HG03097 (cell line): ENCODE measurements around the gene MLLT3.

ENCODE experiments used
- ATAC-seq: cut with Tn5 transposase; IDR thresholded peaks from one replicate; pipeline ENCODE4 v1.9.1; 2021; ENCODE audit not compliant: unreplicated experiment, low FRiP score

MLLT3 gene

DNA sequence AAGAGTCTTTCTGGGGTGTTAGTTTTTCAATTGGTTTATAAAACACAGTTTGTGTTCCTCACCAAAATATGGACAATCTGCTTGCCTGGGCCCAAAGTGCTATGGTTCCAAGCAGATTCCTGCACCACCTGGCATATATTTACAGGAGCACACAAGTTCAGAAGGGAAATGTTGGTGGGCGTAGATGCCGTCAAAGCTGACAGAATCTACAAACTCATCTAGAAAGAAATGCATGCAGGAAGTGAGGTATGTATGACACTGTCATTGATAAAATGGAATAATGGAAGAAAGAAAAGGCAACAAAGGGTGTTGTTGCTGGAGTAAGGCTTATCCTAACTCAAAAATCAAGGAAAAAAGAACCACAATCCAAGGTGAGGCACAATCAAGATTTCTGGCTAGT is 225.8 kb downstream of the MLLT3 start:
- ATAC-seq, result no peak

DNA sequence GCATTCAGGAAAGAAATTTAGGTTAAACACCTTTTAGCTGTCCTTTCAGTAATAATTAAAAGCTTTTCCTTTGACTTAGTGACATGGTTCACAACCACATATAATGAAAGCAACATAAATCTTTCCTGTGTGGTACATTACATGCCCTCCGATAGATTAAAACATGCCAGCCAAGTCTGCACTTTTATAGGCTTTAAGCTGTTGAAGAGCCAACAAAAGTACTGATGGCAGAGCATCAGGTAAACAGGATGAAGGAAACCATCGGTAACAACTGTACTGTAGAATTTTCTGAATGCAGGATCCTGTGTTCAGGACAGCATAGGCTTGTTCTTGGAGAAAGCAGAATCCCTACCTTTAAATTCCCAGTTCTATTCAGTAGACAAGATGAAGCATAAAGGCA is 226.6 kb downstream of the MLLT3 start:
- ATAC-seq, result no peak

DNA sequence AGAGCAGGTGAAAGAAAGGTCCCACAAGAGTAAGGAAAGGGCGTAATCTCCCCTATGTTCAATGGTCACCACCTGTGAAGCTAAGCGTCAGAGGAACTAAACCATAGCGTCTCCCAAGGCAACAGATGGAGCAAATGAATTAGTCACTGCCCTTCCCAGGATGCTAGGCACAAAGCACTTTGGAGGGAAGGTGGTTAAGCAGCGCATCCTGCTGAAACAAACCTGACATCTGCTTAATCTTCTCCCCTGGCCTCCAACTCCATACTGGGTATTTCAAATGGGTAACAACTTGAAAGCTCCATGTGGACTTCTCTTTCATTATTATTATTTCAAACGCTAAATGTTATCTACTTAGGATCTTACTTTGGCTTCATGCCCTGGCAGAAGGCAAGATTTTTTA is 227.3 kb downstream of the MLLT3 start:
- ATAC-seq, result no peak

DNA sequence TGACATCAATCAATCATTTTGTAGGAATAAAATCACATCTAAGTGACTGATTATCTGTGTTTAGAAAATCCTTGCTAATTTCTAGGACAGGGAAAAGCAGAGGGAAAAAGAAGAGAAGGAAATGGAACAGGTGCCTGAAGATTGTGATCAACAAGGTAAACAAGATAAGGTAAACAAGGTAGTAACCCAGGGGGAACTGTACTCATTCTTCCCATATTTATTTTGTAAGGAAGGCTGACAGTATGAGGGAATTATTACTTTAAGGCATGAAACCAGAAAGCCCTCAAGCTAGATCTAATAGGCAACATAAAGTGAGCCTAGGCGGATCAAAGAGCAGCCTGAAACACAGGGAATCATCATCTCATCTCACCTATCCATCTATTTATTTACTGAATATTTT is 231.1 kb downstream of the MLLT3 start:
- no peak for ATAC-seq

DNA sequence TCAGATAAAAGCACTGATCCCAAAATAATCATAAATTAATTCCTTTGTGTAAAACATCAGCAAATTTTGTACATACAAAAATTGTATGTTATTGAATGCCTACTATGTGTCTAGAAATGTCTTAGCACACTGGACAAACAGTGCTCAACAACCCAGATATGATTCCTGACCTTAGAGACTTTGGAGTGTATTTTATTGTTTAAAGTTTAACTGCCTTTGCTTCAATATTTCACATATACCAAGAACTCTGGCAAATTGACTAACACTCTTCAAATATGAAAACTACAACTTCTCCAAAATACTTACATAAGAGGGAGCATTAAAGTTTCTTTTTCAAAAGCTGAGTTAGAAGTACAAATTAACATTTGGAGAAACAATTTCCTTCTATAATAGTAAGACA is 231.9 kb downstream of the MLLT3 start:
- no peak for ATAC-seq

DNA sequence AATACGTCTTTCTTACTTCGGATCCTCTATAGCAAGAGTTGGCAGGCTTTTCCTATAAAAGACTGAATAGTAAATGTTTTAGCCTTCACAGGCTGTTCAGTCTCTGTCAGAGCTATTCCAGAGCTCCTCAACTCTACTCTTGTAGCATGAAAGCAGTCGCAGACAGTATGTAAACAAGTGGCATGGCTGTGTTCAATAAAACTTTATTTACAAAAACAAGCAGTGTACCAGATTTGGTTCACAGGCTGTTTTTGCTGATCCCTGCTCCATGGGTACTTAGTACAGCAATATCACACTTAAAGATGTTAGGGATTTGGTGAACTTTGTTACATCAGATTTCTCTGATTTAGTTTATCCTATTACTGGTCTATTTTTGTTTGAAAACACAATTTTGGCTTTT is 235.2 kb downstream of the MLLT3 start:
- ATAC-seq, result no peak

DNA sequence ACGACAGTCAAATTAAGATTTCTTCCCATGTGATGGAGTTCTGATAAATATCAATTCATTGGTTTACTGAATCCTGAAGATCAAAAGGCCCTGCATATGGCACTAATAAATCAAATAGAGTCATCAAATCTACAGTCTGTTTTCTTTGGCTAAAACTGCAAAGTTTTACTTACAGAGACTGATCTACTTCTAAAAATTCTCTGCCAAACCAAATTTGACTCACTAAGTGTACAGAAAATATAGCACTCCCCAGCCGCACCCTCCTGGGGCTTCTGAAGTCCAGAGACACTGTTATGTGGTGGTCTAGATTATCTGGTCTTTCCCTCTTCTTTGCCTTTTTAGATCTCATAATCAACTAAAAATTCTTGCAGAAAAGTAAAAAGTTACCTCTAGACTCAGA is 237.7 kb downstream of the MLLT3 start:
- ATAC-seq, result no peak

DNA sequence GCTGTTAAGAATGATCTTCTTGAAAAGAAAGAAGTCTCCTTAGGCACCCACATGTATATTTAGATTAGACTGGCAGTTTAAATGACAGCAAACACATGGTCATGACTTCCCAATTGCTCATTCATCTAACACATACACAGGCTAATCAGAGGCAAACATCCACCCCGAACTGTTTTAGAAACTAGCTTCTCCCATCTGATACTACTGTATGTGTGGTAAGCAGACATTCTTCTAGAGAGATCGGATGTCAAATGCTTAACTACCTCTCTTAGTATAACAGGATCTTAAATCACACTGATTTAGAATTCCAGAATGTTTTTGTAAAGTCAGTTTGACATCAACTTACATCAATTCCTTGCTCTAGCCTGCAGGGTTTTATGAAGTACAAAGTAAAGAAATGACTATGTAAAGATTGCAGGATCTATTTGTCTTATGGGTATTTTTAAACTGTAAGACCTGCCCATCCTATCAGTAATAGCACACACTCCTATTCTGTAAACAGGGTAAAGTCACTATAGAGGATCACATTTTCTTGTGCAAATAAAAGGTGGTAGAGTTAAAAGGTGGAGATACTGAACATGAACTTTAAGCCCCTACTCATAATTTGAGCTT is 239.7 kb downstream of the MLLT3 start:
- no peak for ATAC-seq

DNA sequence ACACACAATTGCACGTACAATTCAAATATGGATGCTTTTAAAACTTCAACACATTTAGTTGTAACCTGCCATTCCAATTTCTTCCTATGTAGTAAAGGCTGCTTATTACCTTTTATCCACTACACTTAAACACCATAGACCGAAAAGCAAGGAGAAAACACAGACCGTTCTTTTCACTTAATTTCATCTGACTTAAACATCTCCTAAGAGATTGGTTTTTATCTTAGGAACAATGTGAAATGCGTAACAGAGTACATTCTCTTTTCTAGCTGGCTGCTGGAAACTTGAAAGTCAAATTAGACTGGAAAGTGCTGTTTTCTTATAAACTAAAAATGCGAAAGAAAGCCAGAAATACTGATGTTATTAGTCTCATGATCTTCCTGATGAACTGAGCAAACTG is 241.8 kb downstream of the MLLT3 start:
- ATAC-seq, result no peak

DNA sequence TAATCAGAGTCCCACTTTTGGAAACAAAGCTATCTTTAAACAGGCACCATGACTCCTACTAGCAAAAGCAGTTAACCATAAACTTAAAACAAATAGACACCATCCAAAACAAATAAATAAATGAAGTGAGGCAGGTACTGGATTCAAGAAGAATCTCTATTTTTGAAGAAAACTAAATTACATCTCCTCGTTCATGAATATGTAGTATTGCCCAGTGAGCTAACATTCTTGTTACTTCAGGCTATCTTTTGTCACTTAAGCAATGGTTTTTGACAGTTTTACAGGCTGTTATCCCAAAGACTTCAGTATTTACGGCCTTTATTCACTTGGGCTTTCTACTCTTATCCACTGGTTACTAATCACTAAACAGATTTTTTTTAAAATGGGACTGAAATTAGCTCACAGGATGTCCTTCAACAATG is 242.5 kb downstream of the MLLT3 start:
- no peak for ATAC-seq

DNA sequence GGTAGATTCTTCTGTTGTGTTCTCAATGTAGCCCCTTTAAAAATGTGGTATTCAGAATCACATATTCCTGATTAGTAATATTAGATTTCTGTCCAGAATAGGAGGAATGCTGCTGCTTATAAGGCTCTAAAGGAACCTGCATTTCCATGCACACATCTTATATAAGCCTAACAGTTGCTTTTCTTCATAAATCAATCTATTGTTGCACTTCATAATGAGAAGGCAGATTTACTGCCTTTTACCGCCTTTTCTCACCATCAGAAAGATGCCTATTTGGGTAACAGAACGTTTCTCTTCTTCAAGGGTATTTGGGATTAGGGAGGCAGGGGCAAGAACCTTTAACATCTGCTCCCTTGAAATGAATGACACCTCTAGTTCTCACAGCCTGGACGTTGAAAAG is 243.4 kb downstream of the MLLT3 start:
- no peak for ATAC-seq

DNA sequence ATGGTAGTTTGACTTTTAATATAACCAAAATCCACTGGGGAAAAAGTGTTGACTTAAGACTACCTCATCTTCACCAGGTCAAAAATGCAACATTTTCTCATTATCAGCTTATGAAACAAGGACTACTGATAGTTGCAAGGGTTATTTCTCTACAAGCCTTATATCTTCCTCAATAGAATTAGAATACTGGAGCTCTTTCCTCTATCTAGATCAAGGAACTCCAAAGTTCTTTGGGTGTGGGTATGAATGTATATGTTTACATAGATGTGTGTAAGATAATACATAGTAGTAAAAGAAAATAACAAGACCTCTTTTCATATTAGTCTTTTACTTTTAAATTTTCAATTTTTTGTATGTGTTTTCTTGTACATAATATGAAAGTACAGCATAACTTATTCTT is 244.5 kb downstream of the MLLT3 start:
- no peak for ATAC-seq

DNA sequence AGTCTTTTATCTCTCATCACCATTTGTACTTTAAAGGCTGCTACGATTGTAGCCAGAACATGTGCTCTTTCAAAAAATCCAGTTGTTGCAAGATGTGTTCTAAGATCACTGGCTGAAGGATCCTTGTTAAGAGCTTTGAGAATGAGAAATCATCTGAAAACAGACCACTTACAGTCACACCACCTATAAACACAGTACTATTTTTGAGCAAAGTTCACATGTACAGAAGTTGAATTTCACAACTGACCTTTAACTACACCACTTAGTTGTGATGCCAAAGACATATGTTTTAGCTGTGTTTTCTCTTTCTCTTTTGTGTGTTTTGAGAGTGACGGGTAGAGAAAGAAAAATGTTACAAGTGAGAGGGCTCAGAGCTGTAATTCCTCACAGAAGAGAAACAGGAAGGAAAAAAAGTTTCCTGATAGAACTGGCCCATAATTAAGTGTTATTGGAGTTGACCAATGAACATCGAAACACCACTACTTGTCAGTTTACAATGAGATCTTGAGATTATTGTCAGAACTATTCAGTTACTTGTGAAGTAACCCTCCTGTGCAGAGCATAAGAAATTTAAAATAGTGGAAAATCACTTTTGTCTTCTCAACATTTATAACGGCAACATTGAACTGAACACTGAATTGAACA is 245.4 kb downstream of the MLLT3 start:
- no peak for ATAC-seq

DNA sequence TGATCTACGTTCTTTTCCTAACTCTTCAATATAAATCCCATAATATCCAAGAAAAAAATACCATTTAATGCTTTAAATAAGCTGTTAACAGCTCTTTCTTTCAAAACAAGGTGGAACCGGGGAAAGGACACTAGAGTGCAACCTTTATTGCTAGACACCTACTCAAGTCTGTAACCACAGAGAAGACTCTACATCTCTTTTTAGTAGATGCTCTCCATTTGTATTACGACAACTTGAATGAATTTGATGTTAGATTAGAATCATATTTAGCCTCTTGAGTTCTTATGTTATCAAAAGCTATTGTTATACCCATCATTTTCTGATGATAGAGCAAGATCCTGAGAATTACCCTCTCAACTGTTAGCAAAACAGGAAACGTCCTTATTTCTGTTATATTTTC is 246.3 kb downstream of the MLLT3 start:
- ATAC-seq, result no peak

DNA sequence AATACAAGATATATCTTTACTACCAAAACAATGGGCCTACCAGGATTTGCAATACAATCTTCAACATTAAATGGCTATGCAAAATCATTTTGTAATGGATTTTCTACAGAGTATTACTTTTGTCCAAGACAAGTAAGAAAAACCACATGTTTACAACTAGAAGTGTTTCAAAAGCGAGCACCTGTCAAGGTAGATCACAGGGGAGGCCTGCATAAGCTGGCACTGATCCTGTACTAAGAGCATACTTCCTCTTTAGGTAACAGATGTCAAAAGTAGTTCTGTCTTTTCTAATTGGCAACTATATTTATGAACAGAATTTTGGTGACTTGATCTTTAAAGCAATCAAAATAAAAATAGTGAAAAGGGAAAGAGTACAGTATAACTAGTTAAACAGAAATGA is 249.0 kb downstream of the MLLT3 start:
- ATAC-seq, result no peak

DNA sequence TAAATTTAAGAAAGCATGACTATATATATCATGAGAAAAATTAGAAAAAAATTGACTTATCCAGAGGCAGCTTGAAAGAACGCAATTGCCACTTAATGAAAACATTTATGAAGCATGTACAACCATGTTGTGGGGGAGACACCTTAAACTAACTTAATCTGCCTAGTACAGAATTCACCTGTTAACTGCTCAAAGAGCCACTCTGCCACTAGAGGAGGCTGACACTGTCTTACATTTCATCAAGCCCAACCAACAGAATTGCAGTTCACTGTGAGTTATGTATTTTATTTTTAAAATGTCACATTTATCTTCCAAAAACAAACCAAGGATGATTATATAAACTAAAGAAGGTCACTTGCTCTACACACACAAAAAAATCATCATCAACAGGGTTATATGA is 252.9 kb downstream of the MLLT3 start:
- no peak for ATAC-seq

DNA sequence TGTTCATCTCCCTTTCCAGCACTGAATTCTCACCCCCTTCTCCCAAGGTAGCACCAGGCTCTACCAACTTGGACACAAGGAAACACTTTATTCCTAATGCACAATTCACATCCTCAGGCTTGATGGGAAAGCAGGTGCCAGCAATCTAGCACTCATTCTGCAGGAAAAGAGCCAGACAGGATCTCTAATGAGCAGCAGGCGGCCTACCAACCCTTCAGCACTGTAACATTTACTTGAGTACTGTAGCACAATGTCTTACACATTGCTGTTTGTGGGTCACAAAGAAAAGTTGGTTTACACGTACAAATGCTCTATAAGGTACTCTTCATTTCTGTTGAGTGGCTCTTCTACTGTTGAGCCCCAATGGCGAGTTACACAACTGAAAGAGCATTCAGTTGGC is 254.4 kb downstream of the MLLT3 start:
- ATAC-seq, result no peak

DNA sequence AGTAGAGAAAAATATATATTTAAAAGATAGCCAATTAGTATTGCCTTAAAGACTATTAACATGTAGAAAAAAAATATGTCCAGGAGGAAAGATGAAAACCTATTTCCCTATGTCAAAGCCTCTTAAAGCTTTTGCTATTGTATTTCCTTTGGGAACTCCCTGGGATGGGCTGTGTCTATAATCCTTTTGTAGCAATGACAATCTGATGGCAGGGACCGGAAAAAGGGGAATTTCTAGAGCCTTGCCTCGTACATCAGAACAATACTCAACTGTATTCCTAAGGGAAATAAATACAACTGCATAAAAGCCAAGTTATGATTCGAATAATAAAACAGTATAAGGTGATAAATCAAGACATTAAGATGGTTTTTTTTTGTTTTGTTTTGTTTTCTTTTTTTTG is 257.3 kb downstream of the MLLT3 start:
- ATAC-seq, result no peak

DNA sequence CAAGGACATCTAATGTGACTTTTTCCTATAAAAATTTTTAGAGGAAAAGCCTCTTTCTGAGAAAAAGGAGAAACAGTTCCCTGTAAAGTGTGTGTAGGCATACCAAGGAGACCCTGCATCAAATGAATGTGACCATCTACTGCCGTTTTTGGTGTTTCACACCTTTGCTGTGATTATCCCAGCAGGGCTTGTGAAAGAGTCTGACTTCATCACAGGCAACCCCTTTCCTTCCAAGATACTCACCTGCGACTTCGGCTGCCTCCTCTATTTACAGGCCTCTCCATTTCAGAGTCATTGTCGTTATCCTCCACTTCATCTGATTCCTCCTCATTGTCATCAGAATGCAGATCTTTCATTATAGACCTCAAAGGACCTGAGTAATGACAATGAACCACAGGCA is 259.1 kb downstream of the MLLT3 start:
- no peak for ATAC-seq

DNA sequence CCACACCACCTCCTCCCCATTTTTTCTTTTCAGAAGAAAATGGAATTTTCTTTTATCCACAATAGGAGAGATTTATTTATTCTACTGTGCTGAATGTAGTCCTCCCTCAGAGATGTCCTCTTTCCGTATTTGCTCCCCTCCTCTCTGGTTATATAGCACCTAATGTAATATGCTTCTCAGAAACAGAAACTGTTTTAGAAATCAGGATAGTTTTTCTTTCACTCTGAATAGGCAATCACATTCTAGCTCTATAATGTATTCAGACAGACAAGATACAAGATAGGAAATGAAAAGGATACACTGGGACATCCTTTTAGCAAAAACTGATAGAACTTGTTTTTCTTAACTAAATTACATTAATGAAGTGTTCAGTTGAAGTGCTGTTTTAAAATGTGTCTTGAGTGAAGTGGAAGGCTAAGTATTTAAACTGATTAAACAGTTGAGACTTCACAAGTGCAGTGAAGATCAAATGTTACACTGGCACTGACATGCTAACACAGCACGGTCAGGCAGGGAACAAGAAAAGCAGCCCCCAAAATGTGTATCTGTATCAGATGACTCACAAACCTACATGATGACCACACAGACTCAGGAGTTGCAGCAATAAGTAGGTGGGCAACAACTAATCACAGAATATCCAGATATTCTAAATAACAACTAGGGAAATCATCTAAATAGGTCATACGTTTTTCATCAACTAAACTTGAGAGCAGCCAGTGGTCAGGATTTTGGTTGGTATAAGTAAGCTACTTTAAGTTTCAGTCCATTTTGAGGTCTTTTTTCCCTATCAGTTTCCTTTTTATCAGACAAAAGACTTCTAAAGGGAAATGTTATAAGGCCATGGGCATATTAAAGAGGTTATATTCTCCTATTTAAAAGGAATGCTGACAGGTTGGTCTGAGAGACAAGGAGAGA is 260.4 kb downstream of the MLLT3 start:
- no peak for ATAC-seq

DNA sequence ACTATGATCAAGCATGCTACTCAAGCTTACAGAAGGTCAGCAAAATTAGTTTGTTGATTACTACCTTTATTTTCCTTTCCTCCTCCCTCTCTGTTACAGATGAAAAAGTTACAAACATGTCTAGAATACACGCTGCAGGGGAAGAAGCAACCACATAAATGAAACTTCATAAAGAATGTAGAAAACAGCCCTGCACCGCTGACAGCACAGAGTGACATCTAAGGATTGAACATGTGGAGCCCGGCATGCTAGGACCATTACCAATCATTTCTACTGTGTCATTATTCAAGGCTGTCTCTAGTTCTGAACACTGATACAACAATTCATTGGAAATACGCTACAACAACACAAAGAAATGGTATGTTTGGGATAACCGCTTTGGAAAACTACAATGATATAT is 261.1 kb downstream of the MLLT3 start:
- no peak for ATAC-seq

DNA sequence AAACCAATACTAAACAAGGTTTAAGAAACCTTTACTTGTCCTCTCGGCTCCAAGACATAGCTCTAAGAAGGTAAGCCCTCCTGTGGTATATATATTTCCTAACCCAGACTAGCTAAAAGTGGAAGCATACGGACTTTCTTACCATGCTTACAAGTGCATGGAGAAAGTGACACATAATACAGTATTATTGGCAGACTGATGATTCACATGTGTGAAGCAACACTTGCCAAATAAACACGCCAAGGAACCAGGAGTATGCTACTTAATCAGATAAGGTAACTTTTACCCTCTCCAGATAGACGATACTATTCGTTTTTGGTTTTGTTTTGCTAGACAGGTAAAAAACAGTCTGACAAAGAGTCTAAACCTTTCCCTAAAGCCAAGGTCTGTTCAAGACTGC is 264.1 kb downstream of the MLLT3 start:
- no peak for ATAC-seq
